WTC11 (cell line): ENCODE data around the gene GRIFIN. TPM values are rescaled to one million over a fixed set of nuclear protein-coding genes. Genes with fewer than 3 reads are reported as not detected.

Source experiments
- ATAC-seq: fragments of 200-7000 bp; cut with Tn5 transposase; 2 replicates; pipeline ENCODE4 v1.10.0; 2021; ENCODE audit warnings: mild to moderate bottlenecking, moderate library complexity
- CTCF ChIA-PET: fragments of 300-600 bp; sonication (Branson Sonifier 250); formaldehyde crosslinking; loops from one replicate; lab custom pipeline; 2021; ENCODE audit warnings: antibody characterized with exemption; lab: Charles Lee
- POLR2A ChIA-PET: fragments of 350-600 bp; sonication (Branson Sonifier 250); formaldehyde crosslinking; loops from one replicate; lab custom pipeline; 2021; ENCODE audit warnings: antibody characterized with exemption; lab: Charles Lee
- DNase-seq: peaks from one replicate; pipeline ENCODE4 v3.0.0; 2021; ENCODE audit warnings: low spot score
- H3K27ac Mint-ChIP-seq: 2 replicates; pipeline ENCODE4 v1.8.0; 2021; ENCODE audit warnings: mixed read lengths
- H3K27me3 Mint-ChIP-seq: 2 replicates; pipeline ENCODE4 v1.8.0; 2021; ENCODE audit warnings: low read depth, mild to moderate bottlenecking, moderate library complexity, mixed read lengths
- H3K36me3 Mint-ChIP-seq: 2 replicates; pipeline ENCODE4 v1.8.0; 2021; ENCODE audit warnings: mixed read lengths
- H3K4me1 Mint-ChIP-seq: 2 replicates; pipeline ENCODE4 v1.8.0; 2022; ENCODE audit warnings: mixed read lengths
- H3K4me3 Mint-ChIP-seq: 2 replicates; pipeline ENCODE4 v1.8.0; 2021; ENCODE audit warnings: mild to moderate bottlenecking, moderate library complexity, mixed read lengths
- H3K9me3 Mint-ChIP-seq: 2 replicates; pipeline ENCODE4 v1.8.0; 2021; ENCODE audit warnings: mixed read lengths
- CREB1 ChIP-seq: sonication (generic); formaldehyde crosslinking; IDR thresholded peaks from 2 replicates; pipeline ENCODE4 v1.8.0; 2023; ENCODE audit warnings: mild to moderate bottlenecking, missing genetic modification reagents
- E2F5 ChIP-seq: sonication (generic); formaldehyde crosslinking; IDR thresholded peaks from 2 replicates; pipeline ENCODE4 v1.8.1; 2022; ENCODE audit warnings: mild to moderate bottlenecking, moderate library complexity, missing genetic modification reagents
- ELF4 ChIP-seq: sonication (generic); formaldehyde crosslinking; IDR thresholded peaks from 2 replicates; pipeline ENCODE4 v1.8.1; 2022; ENCODE audit warnings: low read depth, mild to moderate bottlenecking, moderate library complexity, missing genetic modification reagents
- GRHL2 ChIP-seq: fragments of 250-450 bp; sonication (Bioruptor Pico); IDR thresholded peaks from 2 replicates; pipeline ENCODE4 v1.8.0; 2022; ENCODE audit warnings: mild to moderate bottlenecking, moderate library complexity; ENCODE audit not compliant: insufficient replicate concordance, severe bottlenecking
- NFATC4 ChIP-seq: fragments of 250-450 bp; sonication (Bioruptor Pico); IDR thresholded peaks from 2 replicates; pipeline ENCODE4 v1.9.0; 2021; ENCODE audit warnings: mild to moderate bottlenecking
- NFYB ChIP-seq: sonication (generic); formaldehyde crosslinking; conservative IDR thresholded peaks from 2 replicates; pipeline ENCODE4 v1.8.0; 2022; ENCODE audit warnings: low read depth, missing genetic modification reagents
- NR2C2 ChIP-seq: sonication (generic); formaldehyde crosslinking; IDR thresholded peaks from 2 replicates; pipeline ENCODE4 v1.8.0; 2022; ENCODE audit warnings: mild to moderate bottlenecking, missing genetic modification reagents
- OVOL2 ChIP-seq: fragments of 250-450 bp; sonication (Bioruptor Pico); IDR thresholded peaks from 2 replicates; pipeline ENCODE4 v1.9.0; 2021; ENCODE audit warnings: mild to moderate bottlenecking, borderline replicate concordance
- RELA ChIP-seq: sonication (generic); formaldehyde crosslinking; IDR thresholded peaks from 2 replicates; pipeline ENCODE4 v1.8.1; 2022; ENCODE audit warnings: missing genetic modification reagents, mild to moderate bottlenecking, borderline replicate concordance
- SMAD4 ChIP-seq: sonication (generic); formaldehyde crosslinking; IDR thresholded peaks from 2 replicates; pipeline ENCODE4 v1.8.0; 2022; ENCODE audit warnings: mild to moderate bottlenecking, missing genetic modification reagents
- SP1 ChIP-seq: sonication (generic); formaldehyde crosslinking; conservative IDR thresholded peaks from 2 replicates; pipeline ENCODE4 v1.8.1; 2022; ENCODE audit warnings: missing genetic modification reagents
- STAT6 ChIP-seq: sonication (generic); formaldehyde crosslinking; conservative IDR thresholded peaks from 2 replicates; pipeline ENCODE4 v1.8.1; 2023; ENCODE audit warnings: mild to moderate bottlenecking, low read depth, missing genetic modification reagents, moderate library complexity
- TEAD1 ChIP-seq: sonication (generic); formaldehyde crosslinking; IDR thresholded peaks from 2 replicates; pipeline ENCODE4 v1.8.0; 2022; ENCODE audit warnings: mild to moderate bottlenecking, missing genetic modification reagents
- TEAD4 ChIP-seq: sonication (generic); formaldehyde crosslinking; IDR thresholded peaks from 2 replicates; pipeline ENCODE4 v1.8.0; 2022; ENCODE audit warnings: mild to moderate bottlenecking, missing genetic modification reagents
- USF2 ChIP-seq: sonication (generic); formaldehyde crosslinking; IDR thresholded peaks from 2 replicates; pipeline ENCODE4 v1.8.1; 2023; ENCODE audit warnings: mild to moderate bottlenecking, missing genetic modification reagents, moderate library complexity
- ZMAT4 ChIP-seq: fragments of 250-450 bp; sonication (Bioruptor Pico); IDR thresholded peaks from 2 replicates; pipeline ENCODE4 v1.9.0; 2021; ENCODE audit warnings: mild to moderate bottlenecking
- ZNF317 ChIP-seq: sonication (generic); formaldehyde crosslinking; IDR thresholded peaks from 2 replicates; pipeline ENCODE4 v1.8.1; 2023; ENCODE audit warnings: low read depth, mild to moderate bottlenecking, moderate library complexity, missing genetic modification reagents, borderline replicate concordance
- ZNF416 ChIP-seq: fragments of 250-450 bp; sonication (Bioruptor Pico); IDR thresholded peaks from 2 replicates; pipeline ENCODE4 v1.9.0; 2021; ENCODE audit warnings: mild to moderate bottlenecking, inconsistent platforms
- total RNA-seq: library from RNA; stranded (reverse); gene quantifications from 3 replicates; pipeline ENCODE4 v1.2.3, GENCODE V29; 2021
- TF ChIP-seq, protein P1 (sequence below): fragments of 250-450 bp; sonication (Bioruptor Pico); IDR thresholded peaks from 2 replicates; pipeline ENCODE4 v1.9.0; 2021; ENCODE audit warnings: mild to moderate bottlenecking, borderline replicate concordance

Gene GRIFIN
- total RNA-seq, 1 experiment from 2014 or later, result not detected

DNA sequence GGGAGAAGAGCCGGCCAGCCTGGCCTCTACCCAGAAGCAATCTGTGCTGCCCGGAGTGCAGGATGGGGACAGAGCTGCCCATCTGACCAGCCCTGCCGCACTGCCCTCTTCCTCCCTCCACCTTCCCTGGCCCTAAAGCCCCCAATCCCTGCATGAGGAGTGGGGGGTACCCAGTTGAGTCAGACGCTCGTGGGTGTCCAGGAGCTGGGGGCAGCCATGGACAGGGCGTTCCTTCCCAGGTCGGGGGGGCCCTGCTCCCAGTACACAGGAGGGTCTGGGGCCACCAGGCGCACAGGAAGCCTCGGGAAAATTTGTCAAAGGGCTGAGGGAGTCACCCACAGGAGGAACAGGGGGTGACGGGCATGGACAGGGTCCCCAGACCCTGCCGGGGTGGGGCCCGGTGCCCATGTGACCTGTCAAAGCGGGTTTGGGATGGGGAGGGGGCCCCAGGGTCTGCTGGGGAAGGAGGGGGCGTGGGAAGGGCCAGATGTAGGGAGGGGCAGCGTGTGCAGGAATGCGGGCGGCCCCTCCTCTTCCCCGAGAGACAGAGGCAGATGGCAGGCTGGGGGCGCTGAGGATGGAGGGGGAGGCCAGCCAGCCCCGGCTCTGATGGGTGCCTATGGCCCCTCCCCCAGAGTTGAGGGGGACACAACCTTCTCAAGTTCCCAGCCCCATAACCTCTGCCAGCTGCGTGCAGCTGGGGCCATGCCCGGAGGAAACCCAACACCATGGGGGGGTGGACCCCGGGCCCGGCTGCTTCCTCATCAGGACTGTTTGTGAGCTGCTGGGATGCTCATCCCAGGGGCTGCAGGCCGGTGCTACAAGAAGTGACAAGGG lies 21.5 kb upstream of the GRIFIN start:
- no peak for TF ChIP-seq NFYB (CRISPR knock-in tag)
- TF ChIP-seq, protein P1, sequence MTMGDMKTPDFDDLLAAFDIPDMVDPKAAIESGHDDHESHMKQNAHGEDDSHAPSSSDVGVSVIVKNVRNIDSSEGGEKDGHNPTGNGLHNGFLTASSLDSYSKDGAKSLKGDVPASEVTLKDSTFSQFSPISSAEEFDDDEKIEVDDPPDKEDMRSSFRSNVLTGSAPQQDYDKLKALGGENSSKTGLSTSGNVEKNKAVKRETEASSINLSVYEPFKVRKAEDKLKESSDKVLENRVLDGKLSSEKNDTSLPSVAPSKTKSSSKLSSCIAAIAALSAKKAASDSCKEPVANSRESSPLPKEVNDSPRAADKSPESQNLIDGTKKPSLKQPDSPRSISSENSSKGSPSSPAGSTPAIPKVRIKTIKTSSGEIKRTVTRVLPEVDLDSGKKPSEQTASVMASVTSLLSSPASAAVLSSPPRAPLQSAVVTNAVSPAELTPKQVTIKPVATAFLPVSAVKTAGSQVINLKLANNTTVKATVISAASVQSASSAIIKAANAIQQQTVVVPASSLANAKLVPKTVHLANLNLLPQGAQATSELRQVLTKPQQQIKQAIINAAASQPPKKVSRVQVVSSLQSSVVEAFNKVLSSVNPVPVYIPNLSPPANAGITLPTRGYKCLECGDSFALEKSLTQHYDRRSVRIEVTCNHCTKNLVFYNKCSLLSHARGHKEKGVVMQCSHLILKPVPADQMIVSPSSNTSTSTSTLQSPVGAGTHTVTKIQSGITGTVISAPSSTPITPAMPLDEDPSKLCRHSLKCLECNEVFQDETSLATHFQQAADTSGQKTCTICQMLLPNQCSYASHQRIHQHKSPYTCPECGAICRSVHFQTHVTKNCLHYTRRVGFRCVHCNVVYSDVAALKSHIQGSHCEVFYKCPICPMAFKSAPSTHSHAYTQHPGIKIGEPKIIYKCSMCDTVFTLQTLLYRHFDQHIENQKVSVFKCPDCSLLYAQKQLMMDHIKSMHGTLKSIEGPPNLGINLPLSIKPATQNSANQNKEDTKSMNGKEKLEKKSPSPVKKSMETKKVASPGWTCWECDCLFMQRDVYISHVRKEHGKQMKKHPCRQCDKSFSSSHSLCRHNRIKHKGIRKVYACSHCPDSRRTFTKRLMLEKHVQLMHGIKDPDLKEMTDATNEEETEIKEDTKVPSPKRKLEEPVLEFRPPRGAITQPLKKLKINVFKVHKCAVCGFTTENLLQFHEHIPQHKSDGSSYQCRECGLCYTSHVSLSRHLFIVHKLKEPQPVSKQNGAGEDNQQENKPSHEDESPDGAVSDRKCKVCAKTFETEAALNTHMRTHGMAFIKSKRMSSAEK, result no peak
- TF ChIP-seq ZNF416 (CRISPR knock-in tag), result no peak
- TF ChIP-seq GRHL2 (CRISPR knock-in tag), result no peak
- TF ChIP-seq TEAD1 (CRISPR knock-in tag), result no peak
- 0 out of 2 replicates have a peak, but pooled peaks have one; percentile 42 for TF ChIP-seq USF2 (CRISPR knock-in tag)
- TF ChIP-seq SP1 (CRISPR knock-in tag), result no peak
- no peak for TF ChIP-seq SMAD4 (CRISPR knock-in tag)
- no peak for TF ChIP-seq ZNF317 (CRISPR knock-in tag)
- ChIA-PET POLR2A (interaction anchor here (0.6 to 1.1 kb wide), 2 partner anchors 26 to 35 kb away, joined by 3 to 5 read pairs; no protein-coding TSS in a partner anchor), CTCF (interaction anchor here (0.9 to 5.3 kb wide), 9 partner anchors 12 to 212 kb away, joined by 3 to 66 read pairs (median 4); partner anchors contain the start of gene TTYH3)
- no peaks in the 10 kb centered on the region for H3K36me3 Mint-ChIP-seq
- DNase-seq (no peak), ATAC-seq (peak; percentile 10)
- peaks cover 42% of the 10 kb centered on the region for H3K4me1 Mint-ChIP-seq
- H3K4me3 Mint-ChIP-seq, result no peak overlapping the region
- H3K27me3 Mint-ChIP-seq, result no peaks in the 10 kb centered on the region; the same call in 1 of the 2 replicates
- no peaks in the 10 kb centered on the region for H3K9me3 Mint-ChIP-seq
- peak overlapping the region; percentile 36; the same call in 1 of the 2 replicates for H3K27ac Mint-ChIP-seq

DNA sequence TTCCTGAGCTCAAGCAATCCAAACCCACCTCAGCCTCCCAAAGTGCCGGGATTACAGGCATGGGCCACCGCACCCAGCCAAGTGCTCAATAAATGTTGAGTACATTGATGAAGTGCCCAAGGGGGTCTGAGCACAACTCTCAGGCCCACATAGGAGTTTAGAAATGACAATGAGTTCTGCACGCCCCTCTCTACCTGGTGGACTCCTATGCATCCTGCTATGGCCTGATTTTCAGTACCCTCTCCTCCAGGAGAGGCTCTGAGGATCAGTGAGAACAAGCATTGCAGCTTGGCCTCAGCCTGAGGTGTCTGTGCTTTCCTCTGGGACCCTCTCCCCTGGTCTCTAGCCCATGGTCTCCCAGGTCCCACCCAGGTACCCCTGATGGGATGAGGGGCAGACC lies 20.9 kb upstream of the GRIFIN start:
- Mint-ChIP-seq H3K4me1 (peaks cover 42% of the 10 kb centered on the region), H3K4me3 (no peak overlapping the region), H3K27me3 (no peaks in the 10 kb centered on the region; the same call in 1 of the 2 replicates), H3K27ac (peak overlapping the region; percentile 36; the same call in 1 of the 2 replicates), H3K36me3 (no peaks in the 10 kb centered on the region), H3K9me3 (peaks cover 2% of the 10 kb centered on the region)
- no peak for DNase-seq
- ChIA-PET POLR2A (no interaction called here), CTCF (interaction anchor here (1.4 to 1.7 kb wide), 3 partner anchors 17 to 20 kb away, joined by 3 to 6 read pairs (median 4); no protein-coding TSS in a partner anchor)
- no peak for ATAC-seq
- TF ChIP-seq RELA (CRISPR knock-in tag), result no peak
- TF ChIP-seq OVOL2 (CRISPR knock-in tag), result no peak
- TF ChIP-seq ZMAT4, result no peak
- TF ChIP-seq NFATC4 (CRISPR knock-in tag), result no peak
- TF ChIP-seq, protein P1, result no peak
- no peak for TF ChIP-seq CREB1 (CRISPR knock-in tag)
- no peak for TF ChIP-seq NR2C2 (CRISPR knock-in tag)
- TF ChIP-seq STAT6, result no peak
- no peak for TF ChIP-seq ELF4 (CRISPR knock-in tag)
- TF ChIP-seq TEAD4 (CRISPR knock-in tag), result no peak
- no peak for TF ChIP-seq E2F5 (CRISPR knock-in tag)
